Measurements from ENCODE around the gene MAZ.

The MAZ gene

GRCh38 chr16:29807426-29808218 is 1.3 kb downstream of the MAZ start:
- peak overlapping the region; percentile 91 for H3K4me3 ChIP-seq (ENCODE audit: low read depth, low read length)
- DNase-seq (ENCODE audit: low read depth): peak; percentile 86
- TF ChIP-seq CTCF (IDR thresholded peaks at IDR 0.05; ENCODE audit: control insufficient read depth, extremely low read depth, insufficient read depth): peak; percentile 55

- peak overlapping the region; percentile 91 for H3K4me3 ChIP-seq (ENCODE audit: low read depth, low read length)
- no peak for DNase-seq (ENCODE audit: low read depth)
These were observed 2.0 kb downstream of the MAZ start for GRCh38 chr16:29808219-29808900.

GRCh38 chr16:29809031-29809747 is 2.9 kb downstream of the MAZ start:
- DNase-seq (ENCODE audit: low read depth): no peak
- peak overlapping the region; percentile 91 for H3K4me3 ChIP-seq (ENCODE audit: low read depth, low read length)
- TF ChIP-seq CTCF (IDR thresholded peaks at IDR 0.05; ENCODE audit: control insufficient read depth, extremely low read depth, insufficient read depth): no peak

More at GRCh38 chr16:29808219-29808900, 2.0 kb downstream of the MAZ start:
- TF ChIP-seq CTCF (IDR thresholded peaks at IDR 0.05; ENCODE audit: control insufficient read depth, extremely low read depth, insufficient read depth): no peak

GRCh38 chr16:29809850-29810698 is 3.7 kb downstream of the MAZ start:
- H3K4me3 ChIP-seq (ENCODE audit: low read depth, low read length): peak overlapping the region; percentile 4; the same call in 1 of the 2 replicates
- TF ChIP-seq CTCF (IDR thresholded peaks at IDR 0.05; ENCODE audit: control insufficient read depth, extremely low read depth, insufficient read depth): no peak
- DNase-seq (ENCODE audit: low read depth): no peak

- TF ChIP-seq CTCF (IDR thresholded peaks at IDR 0.05; ENCODE audit: control insufficient read depth, extremely low read depth, insufficient read depth): no peak
- no peak for DNase-seq (ENCODE audit: low read depth)
- peak overlapping the region; percentile 57 for H3K4me3 ChIP-seq (ENCODE audit: low read depth, low read length)
These were observed 4.4 kb downstream of the MAZ start for GRCh38 chr16:29810699-29811169.
